HL-60/S4 treated with phorbol 12-myristate 13-acetate at 8.2 ng/mL for 4 days and 3 days (cell line): ENCODE results near the gene TBX6.

ENCODE experiments used
- in situ Hi-C: fragments of 300-500 bp; cut with MboI; formaldehyde crosslinking; loops from 2 replicates; pipeline ENCODE4 v1.15.0; 2022; ENCODE audit warnings: low sequenced_read_pairs

TBX6 gene, protein sequence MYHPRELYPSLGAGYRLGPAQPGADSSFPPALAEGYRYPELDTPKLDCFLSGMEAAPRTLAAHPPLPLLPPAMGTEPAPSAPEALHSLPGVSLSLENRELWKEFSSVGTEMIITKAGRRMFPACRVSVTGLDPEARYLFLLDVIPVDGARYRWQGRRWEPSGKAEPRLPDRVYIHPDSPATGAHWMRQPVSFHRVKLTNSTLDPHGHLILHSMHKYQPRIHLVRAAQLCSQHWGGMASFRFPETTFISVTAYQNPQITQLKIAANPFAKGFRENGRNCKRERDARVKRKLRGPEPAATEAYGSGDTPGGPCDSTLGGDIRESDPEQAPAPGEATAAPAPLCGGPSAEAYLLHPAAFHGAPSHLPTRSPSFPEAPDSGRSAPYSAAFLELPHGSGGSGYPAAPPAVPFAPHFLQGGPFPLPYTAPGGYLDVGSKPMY

DNA sequence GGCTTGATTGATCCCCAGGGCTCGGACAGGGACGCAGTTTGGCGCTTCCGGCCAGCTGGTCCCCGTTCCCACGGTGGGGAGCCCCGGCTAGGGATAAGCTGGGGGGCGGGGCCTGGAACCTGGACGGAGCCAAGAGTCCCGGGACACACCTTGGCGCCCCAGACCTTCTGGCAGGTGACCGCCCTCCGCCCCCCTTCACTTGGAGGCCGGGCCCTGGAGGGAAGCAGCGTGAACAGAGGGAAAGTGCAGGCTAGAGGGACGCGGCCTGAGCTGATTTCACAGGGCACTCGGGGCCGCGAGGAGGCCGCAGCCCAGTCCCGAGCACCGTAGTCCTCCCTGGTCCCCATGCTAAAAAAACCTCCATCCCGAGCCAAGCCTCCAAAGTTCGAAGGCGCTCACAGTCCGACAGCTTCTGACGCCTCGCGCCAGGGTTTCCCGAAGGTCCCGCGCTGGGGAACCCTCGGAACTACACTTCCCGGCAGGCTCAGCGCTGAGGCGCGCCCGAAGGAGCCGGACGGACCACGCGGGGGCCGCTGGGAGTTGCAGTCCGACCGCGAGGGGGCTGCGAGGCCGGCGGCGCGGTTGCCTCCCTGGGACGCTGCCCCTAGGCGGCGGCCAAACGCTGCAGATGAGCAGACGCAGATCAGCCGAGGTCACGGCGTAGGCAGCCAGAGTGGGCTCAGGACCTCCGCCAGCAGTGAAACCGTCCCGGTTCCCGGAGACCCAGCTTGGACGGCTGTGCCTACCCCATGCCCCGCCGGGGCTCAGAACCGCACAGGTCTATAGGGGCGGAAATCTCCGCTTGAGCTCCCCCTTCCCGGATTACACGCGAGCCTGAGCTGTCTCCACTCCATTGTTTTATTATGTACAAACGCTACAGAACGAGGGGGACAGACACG, at the start of gene TBX6:
TSS of gene TBX6 (minus strand) at position 451 of the 899 bp plus-strand sequence. CDS start 731 bp downstream, outside the sequence.
- in situ Hi-C loops = no loop called here

DNA sequence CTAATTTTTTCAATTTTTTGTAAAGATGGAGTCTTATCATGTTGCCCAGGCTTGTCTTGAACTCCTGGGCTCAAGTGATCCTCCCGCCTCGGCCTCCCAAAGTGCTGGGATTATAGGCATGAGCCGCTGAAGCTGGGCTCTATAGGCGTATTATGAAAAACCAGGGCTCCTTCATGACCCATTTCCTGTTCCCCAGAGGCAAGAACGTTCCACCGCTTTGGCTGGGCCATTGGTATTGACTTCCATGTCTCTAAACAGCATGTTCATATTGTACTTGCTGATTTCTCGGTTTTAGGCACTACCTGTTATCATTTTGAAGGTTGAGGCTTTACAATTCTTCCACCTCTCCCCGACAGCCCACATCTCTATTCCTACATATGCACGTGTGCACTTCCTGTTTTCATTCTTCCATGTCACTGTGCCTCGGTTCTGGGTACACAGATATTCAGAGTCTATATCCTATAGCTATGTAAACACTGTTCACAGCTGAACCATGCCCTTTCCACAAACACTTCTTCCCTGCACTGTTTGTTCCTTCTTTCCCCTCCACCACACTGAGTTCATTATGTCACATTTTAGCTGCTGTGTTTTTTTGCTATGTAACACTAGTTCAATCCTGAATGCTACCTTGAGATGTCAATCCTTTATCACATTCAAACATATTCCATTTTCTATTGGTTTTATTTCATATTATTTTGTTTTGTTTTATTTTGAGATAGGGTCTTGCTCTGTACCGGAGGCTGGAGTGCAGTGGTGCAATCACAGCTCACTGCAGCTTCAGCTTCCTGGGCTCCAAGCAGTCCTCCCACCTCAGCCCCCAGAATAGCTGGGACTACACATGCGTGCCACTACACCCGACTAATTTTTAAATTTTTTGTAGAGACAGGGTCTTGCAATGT, 48.1 kb upstream of the TBX6 start:
- in situ Hi-C loops = loop anchor here (25.0 kb wide), 1 partner anchor 472 kb away; the partner anchor contains the start of gene ZNF689

DNA sequence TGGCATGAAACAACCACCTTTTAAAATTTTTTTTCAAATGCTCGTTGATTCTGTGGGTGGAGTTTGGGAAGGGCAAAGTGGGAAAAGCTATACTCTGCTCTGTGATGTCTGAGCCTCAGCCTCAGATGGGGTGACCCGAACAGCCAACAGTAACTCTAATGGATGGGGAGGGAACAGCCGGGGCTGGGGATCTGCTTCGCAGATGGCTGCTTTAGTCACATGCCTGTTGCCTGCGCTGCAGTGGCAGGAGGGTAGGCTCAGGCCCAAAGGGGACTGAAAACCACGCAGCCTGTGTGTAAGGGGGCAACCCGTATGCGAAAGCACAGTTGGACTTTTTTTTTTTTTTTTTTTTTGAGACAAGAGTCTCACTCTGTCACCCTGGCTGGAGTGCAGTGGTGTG, 46.2 kb upstream of the TBX6 start:
- in situ Hi-C loops = loop anchor here (25.0 kb wide), 1 partner anchor 474 kb away; the partner anchor contains the start of gene ZNF689

DNA sequence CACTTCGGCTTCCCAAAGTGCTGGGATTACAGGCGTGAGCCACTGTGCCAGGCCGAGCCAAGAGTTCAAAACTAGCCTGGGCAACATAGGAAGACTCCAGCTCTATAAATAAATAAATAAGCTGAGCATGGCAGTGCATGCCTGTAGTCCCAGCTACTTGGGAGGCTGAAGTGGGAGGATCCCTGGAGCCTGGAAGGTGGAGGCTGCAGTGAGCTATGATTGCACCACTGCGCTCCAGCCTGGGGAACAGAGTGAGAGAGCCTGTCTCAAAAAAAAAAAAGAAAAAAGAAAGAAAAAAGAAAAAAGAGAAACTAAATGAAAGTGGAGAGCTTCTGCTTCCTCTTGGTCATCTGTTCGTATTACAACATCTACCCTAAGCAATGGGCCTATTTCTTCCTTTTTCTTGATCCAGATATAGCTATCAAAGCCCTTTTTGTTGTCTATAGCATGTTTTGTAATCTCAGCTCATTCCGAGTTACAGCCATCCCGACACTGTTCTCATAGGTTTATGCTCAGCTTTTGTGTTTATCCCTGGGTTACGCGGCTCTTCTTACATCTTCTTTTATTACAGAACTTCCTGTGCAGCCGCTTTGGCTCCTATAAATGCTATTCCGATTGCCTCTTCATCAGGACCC, 45.4 kb upstream of the TBX6 start:
- in situ Hi-C loops = loop anchor here (25.0 kb wide), 1 partner anchor 475 kb away; the partner anchor contains the start of gene ZNF689

DNA sequence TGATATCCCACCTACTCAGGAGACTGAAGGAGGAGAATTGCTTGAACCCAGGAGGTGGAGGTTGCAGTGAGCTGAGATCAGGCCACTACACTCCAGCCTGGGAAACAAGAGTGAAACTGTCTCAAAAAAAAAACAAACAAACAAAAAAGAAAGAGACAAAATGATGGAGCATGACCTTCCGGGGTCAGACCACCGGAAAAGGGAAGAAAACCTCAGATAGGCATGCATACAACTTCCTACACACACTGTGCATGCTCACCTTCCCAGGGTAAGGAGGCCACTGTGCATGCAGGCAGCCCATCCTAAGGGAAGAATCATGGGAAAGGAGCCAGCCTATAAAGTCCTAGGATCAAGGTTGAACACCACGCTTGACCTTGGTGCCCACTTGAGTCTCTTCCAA, 40.9 kb upstream of the TBX6 start:
- in situ Hi-C loops = loop anchor here (25.0 kb wide), 1 partner anchor 480 kb away; the partner anchor contains the start of gene ZNF689

DNA sequence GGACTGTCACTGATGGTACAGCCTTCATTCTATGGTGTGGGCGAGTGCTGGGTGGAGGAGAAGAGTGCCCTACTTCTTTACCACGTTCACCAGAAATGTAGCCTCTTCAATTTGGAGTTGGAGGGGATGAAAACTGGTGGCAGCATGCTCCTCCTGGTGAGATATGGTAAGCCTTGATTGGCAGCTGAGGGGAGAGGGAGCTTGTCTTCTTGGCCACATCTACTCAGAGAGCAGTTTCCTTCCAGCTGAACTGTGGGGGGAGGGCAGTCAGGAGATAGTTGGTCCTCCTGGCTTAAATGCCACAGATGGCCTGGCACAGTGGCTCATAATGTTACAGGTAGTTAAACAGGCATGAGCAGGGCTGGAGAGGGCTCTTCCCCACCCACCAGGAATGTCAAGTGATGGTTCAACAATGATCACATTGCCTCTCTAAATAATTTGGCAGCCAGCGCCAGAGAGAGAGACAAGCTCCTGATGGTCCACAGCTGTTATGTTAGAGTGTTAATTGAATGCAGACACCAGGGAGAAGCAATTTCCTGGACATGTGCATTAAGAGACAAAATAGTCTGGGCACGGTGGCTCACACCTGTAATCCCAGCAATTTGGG, 40.2 kb upstream of the TBX6 start:
- in situ Hi-C loops = loop anchor here (25.0 kb wide), 1 partner anchor 480 kb away; the partner anchor contains the start of gene ZNF689

DNA sequence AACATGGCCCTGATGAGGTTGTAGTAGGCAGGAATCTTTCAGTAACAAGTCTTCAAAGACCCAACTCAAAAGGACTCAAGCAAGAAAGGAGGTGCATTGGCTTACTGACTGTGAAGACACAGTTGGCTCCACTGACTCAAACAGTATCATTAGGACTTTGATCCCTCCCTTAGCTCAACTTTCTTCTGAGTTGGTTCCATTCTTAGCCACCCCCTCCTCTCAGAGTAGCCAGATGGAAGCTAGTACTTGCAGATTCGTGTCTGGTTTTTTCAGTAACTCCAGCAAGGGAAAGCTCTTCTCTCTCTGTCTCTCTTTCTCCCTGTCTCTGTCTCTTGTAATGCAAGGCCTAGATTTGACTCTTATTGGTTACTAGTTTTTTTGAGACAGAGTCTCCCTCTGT, 36.3 kb upstream of the TBX6 start:
- in situ Hi-C loops = loop anchor here (25.0 kb wide), 1 partner anchor 484 kb away; the partner anchor contains the start of gene ZNF689

DNA sequence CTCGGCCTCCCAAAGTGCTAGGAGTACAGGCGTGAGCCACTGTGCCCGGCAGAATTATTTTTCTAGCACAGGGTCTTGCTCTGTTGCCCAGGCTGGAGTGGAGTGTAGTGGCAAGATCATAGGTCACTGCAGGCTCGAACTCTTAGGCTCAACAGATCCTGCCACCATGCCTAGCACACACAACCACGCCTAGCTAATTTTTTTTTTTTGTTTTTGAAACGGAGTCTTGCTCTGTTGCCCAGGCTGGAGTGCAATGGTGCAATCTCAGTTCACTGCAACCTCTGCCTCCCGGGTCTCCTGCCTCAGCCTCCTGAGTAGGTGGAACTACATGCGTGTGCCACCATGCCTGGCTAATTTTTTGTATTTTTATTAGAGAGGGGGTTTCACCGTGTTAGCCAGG, 34.0 kb upstream of the TBX6 start:
- in situ Hi-C loops = loop anchor here (25.0 kb wide), 1 partner anchor 487 kb away; the partner anchor contains the start of gene ZNF689

DNA sequence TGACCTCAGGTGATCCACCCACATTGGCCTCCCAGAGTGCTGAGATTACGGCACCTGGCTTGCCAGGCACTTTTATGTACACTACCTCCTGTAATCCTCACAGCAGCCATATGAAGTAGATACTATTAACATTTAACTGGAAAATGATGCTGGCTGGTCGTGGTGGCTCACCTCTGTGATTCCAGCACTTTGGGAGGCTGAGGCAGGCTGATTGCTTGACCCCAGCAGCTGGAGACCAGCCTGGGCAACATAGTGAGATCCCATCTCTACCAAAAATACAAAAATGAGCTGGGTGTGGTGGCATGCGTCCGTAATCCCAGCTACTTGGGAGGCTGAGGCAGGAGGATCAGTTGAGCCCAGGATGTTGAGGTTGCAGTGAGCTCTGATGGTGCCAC, 33.3 kb upstream of the TBX6 start:
- in situ Hi-C loops = loop anchor here (25.0 kb wide), 1 partner anchor 487 kb away; the partner anchor contains the start of gene ZNF689

DNA sequence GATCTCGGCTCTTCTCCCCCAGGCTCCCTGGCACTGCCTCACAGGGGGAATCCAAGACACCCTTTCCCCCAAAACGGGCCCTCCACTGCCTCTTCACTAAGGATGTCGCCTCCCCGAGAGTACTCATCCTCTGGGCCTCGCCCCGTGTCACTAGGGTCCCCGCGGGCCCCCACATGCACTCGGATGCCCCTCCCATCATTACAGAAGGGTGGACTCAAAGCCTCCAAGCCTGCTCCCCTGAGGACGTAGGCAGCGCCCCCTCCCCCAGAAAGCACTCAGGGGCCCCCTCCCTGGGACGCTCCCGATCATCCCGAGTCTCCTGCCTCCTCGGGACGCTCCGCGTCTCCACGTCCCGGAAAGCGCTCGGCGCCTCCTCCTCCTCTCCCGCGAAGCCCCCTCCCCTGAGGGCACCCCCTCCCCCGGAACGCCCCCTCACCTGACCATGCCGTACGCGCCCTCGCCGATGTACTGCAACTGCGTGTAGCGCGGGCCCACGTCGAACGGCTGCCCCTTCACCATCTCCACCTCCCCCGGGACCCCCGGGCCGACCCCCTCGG, 31.0 kb upstream of the TBX6 start:
- in situ Hi-C loops = no loop called here

DNA sequence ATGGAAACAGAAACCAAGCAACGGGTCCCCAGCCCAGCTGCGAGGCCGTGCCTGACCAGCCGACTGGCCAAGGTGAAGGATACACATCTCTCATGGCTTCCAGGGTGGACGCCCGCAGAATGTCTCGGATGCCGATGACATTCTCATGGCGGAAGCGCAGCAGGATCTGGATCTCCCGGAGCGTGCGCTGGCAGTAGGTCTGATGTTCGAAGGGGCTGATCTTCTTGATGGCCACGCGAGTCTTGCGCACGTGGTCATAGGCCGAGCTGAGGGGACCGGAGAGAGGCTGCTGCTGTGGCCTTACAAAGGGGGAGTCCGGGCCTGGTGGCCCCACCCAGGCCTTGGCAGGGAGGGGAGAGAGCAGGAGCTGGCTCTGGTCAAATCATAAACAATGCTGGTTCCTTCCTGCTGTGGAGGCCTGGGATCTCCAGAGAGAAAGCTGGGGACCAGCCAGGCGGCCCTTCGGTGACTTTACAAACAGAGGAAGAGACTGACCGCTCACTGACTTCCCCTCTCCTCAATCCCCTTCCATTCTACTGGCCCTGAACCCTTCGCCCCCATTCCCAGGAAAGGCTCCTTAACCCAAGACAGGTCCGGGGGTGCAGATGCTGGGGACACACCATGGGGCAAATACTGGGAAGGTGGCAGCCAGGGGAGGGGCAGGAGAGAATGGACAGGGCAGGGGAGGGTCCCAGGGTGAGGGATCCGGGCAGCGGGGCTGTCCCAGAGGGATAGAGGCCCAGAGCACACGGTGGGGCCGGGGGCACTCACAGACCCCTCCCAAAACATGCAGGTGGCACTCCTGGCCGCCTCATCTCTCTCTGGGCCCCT, 30.2 kb upstream of the TBX6 start:
- in situ Hi-C loops = no loop called here

DNA sequence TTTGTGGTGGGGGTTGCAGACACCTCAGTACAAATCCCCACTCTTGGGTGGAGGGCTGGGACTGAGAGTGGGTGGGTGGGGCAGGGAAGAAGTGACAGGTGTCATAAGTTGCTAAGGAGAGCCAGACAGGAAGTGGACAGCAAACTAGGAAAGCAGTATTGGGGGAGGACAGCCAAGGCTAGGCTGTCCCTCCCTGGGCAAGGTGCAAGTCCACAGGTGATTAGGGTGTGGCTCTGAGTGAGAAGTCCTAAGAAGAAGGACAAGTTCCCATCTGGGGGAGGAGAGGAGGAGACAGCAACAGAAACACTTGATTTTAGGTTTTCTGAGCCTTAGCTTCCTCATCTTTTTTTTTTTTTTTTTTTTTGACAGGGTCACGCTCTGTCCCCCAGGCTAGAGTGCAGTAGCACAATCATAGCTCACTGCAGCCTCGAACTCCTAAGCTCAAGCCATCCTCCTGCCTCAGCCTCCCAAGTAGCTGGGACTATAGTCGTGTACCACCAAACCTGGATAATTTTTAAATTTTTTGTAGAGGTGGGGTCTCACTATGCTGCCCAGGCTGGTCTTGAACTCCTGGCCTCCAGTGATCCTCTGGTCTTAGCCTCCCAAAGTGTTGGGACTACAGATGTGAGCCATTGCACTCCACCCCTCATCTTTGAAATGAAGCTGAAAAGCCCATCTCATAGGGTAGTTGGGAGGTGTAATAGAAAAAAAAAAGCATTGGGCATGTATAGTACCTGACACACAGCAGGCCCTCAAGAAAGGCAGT, 28.8 kb upstream of the TBX6 start:
- in situ Hi-C loops = no loop called here

DNA sequence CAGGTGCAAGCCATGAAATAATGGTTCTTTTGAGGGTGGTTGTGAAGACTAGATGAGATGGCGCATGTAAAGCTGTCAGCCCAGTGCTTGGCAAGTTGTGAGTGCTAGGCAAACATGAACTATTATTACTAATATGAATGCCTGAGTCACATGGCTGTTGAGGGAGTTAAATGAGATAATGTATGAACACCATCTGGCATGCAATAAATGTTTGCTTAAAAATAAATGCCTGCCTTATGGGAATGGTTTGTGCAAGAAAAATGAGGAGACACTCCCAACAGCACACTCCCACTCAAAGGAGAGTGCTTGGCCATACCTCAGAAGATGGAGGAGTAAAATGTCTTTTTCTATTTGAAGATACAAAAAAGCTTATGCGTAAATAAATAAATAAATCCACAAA, 27.7 kb upstream of the TBX6 start:
- in situ Hi-C loops = no loop called here

DNA sequence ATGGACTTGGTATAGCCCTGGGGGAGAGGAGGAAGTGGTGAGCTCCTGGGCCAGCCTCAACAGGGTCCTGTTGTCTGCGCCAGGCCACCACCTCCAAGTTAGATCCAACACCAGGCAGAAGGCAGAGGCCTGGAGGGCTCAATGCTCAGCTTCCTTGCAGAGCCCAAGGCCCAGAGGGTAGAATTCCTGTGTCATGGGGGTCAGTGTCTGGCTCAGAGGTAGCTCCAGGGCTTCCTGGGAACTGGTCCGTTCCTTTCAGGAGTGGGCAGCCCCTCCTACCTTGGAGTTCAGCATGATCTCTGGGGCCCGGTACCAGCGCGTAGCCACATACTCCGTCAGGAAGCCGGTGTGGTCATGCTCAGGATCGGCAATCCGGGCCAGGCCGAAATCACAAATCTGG, 26.0 kb upstream of the TBX6 start:
- in situ Hi-C loops = no loop called here

DNA sequence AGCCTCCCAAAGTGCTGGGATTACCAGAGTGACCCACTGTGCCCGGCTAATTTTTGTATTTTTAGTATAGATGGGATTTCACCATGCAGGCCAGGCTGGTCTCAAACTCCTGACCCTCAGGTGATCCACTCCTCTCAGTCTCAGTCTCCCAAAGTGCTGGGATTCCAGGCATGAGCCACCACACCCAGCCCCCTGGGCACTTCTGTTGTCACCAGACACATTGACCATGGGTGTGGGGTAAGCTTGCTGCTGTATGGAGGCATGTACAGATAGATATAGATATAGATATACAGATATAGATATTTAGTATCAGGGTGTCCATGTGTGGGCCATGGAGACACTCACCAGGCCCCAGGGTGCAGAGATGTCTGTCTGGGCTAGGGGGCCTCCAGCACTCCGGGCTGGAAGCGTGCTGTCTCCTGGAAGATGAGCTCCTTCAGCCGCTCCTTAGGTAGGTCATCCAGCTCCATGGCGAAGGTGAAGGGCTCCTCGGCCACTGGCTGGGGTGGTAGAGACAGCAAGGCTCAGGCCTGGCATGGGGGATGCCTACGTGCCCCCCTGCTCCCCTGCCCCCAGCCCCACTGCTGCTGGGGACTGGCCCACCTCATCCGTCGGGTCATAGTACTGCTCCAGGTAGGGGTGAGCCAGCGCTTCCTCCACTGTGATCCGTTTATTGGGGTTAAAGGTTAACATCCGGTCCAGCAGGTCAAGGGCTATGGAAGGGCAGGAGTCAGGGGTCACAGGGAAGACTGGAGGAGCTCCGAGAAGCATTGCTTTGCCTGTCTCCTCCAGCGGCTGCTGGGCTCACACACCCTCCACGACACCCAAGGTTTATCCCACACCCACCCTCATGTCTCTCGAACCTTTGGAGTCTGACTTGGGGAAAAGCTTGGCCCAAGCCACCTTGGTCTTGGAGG, 24.8 kb upstream of the TBX6 start:
- in situ Hi-C loops = no loop called here

DNA sequence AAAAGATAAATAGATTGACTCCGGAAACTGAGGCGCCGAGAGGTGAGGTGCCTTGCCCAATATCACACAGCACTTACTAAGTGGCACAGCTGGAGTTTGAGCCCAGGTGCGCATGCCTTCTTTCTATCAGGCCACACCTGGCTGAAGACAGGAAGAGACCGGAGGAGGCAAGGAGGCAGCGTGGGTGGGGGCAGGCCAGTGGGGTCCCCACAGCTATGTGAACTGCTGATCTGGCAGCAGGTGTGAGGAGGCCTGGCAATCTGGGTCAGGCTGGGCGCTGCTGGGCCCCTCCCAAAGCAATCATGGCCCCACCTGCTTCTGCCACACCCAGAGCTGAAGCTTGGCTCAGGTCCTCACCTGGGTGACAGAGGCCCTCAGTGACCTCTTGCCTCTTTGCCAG, 23.5 kb upstream of the TBX6 start:
- in situ Hi-C loops = no loop called here
